Lower lobe of right lung (tissue), 2 donors: Measurements from ENCODE around the gene IFIT2. TPM values are rescaled to one million over a fixed set of nuclear protein-coding genes. Genes with fewer than 3 reads are reported as not detected.
A peak's percentile ranks its signal among the peaks of the same experiment; 100 is the strongest.
"Not testable (repeated sequence)": the region's sequence is repeated elsewhere in the genome, so short reads cannot be mapped to it uniquely, and the experiment has no call there.

Experiments
- ATAC-seq, 2 donors: fragments of 200-7000 bp; cut with Tn5 transposase; one replicate each; pipeline ENCODE4 v1.9.1; 2020 to 2022; ENCODE audit warnings: mild to moderate bottlenecking in 2 of 2, moderate library complexity in 2 of 2
- DNase-seq: peaks from one replicate; pipeline ENCODE4 v3.0.0-alpha.2; 2020
- H3K27ac ChIP-seq: fragments of 200-600 bp; one replicate; pipeline ENCODE4 v1.8.0; 2022
- H3K27me3 ChIP-seq: fragments of 200-600 bp; one replicate; pipeline ENCODE4 v1.8.0; 2022; ENCODE audit warnings: low read depth
- H3K36me3 ChIP-seq: fragments of 200-600 bp; one replicate; pipeline ENCODE4 v1.8.0; 2022; ENCODE audit warnings: mild to moderate bottlenecking
- H3K4me1 ChIP-seq: fragments of 200-600 bp; one replicate; pipeline ENCODE4 v1.8.0; 2022
- H3K4me3 ChIP-seq: fragments of 200-600 bp; one replicate; pipeline ENCODE4 v1.8.0; 2022; ENCODE audit warnings: mild to moderate bottlenecking
- H3K9me3 ChIP-seq: fragments of 200-600 bp; one replicate; pipeline ENCODE4 v1.8.0; 2022
- intact Hi-C: fragments of 100-400 bp; cut with DNase I; formaldehyde crosslinking; loops from one replicate; pipeline ENCODE4 v1.11.0; 2022
- total RNA-seq: library from RNA; stranded (reverse); fragmentation: NEBNext Ultra II Directional; extraction: Animal tissue kit (Norgen Biotek cat#: 25700); gene quantifications from one replicate; pipeline ENCODE4 v1.2.1, GENCODE V29; 2021
- TF ChIP-seq, protein P1 (sequence below): fragments of 200-600 bp; IDR thresholded peaks from one replicate; pipeline ENCODE4 v1.8.0; 2022; ENCODE audit warnings: antibody characterized with exemption, mild to moderate bottlenecking
- donor health status: DM: no; HTN: yes; CAD: no; lungs with severe emphysema.

The IFIT2 gene
- total RNA-seq, 1 donor from 2014 or later = 64.8 TPM

DNA sequence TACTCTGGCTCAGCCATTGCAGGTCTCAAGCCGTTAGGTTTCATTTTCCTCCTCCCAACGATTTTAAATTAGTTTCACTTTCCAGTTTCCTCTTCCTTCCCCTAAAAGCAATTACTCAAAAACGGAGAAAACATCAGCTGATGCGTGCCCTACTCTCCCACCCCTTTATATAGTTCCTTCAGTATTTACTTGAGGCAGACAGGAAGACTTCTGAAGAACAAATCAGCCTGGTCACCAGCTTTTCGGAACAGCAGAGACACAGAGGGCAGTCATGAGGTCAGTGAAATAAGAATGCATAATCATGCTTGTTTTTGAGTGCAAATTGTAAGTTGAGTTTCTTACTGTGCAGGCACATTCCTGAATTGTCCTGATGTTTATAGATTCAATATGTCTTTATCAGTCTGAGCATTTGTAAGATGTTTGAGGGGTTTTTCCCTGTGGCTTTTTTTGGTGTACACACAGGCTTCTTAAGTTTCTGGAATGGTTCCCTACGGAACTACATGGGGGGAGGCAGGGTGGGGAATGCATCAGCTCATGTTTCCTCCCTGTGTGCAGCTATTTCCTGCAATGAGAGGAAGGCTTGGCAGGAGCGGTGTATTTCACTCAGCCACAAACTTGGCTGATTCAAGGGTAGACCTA lies 26.1 kb downstream of the IFIT2 start, which contains the start of gene IFIT3:
Gene IFIT3 (plus strand): TSS at position 195 of the 639 bp plus-strand sequence. CDS start 77 bp downstream, at position 272.
- Histone ChIP-seq H3K4me1 (peaks cover 54% of the 10 kb centered on the region), H3K27me3 (no peaks in the 10 kb centered on the region), H3K4me3 (peak within 1 kb of the TSS; percentile 55), H3K27ac (peak within 1 kb of the TSS; percentile 88), H3K36me3 (no peaks in the 10 kb centered on the region), H3K9me3 (no peaks in the 10 kb centered on the region)
- TF ChIP-seq, protein P1, sequence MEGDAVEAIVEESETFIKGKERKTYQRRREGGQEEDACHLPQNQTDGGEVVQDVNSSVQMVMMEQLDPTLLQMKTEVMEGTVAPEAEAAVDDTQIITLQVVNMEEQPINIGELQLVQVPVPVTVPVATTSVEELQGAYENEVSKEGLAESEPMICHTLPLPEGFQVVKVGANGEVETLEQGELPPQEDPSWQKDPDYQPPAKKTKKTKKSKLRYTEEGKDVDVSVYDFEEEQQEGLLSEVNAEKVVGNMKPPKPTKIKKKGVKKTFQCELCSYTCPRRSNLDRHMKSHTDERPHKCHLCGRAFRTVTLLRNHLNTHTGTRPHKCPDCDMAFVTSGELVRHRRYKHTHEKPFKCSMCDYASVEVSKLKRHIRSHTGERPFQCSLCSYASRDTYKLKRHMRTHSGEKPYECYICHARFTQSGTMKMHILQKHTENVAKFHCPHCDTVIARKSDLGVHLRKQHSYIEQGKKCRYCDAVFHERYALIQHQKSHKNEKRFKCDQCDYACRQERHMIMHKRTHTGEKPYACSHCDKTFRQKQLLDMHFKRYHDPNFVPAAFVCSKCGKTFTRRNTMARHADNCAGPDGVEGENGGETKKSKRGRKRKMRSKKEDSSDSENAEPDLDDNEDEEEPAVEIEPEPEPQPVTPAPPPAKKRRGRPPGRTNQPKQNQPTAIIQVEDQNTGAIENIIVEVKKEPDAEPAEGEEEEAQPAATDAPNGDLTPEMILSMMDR = no peak
- intact Hi-C loops = no loop called here
- ATAC-seq = peak; percentile 86 to 87
- peak; percentile 53 for DNase-seq

DNA sequence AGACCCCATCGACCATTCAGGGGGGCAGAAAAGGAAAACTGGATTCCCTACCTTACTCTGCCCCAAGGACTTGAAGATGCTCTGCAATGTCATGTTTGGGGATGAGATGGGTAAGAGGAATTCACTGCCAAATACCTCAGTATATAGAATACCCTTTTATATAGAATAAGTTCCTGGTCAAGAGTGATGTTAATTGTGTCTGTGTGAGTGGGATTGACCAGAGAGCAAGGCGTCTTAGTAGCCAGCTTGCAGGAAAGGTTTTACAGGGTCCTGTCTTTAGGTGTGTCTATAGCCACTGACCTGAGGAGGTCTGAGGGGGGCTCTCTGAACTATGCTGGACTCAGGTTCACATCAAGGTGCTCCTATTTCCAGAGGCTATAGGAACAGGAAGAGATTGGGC lies 27.3 kb downstream of the IFIT2 start:
- H3K27me3 ChIP-seq = no peaks in the 10 kb centered on the region
- intact Hi-C loops = no loop called here
- TF ChIP-seq, protein P1 = no peak
- H3K4me1 ChIP-seq = peaks cover 66% of the 10 kb centered on the region
- no peak for ATAC-seq
- no peaks in the 10 kb centered on the region for H3K36me3 ChIP-seq
- no peaks in the 10 kb centered on the region for H3K9me3 ChIP-seq
- DNase-seq = no peak
- H3K4me3 ChIP-seq = peak overlapping the region; percentile 55
- H3K27ac ChIP-seq = peak overlapping the region; percentile 88

DNA sequence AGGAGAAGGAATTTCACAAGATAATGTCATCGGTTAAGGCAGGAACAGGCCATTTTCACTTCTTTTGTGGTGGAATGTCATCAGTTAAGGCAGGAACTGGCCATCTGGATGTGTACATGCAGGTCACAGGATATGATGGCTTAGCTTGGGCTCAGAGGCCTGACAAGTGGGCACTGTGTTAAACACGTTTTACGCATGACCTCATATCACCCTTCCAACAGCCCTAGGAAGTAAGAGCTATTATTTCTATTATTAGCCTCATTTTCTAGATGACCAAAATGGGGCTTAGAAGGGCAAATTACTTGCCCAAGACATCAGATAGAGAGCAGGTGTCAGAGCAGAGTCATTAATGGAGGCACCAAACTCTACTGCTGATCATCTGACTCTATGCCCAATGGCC lies 28.2 kb downstream of the IFIT2 start:
- not testable (repeated sequence) for ATAC-seq
- H3K4me1 ChIP-seq = peaks cover 75% of the 10 kb centered on the region

DNA sequence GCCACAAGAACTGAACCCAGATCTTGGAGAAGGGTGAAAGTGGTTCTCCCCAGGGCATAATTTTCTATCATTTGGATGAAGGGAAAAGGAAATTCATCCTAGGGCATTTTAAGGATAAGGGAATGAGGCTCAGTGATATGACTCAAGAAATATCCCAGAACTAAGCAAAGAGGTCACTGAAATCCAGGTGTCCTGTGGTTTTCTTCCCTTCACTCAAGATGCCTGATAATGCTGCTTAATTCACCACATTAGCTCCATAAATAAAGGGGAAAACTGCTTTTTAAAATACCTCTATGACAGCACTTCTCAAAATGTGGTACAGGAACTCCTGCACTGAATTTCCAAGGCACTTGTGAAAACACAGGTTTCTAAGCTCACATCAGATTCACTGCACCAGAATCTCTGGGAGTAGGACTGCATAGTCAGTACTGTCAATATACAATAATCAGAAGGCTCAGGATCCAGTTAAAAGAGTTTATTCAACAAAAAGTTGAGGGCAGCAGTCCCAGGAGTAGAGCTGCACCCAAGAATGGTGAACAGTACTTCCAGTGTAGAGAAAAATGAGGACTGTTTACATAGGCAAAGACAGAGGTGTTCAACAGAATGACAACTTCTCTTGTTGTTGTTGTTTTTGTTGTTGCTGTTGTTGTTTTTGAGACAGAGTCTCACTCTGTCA lies 28.8 kb downstream of the IFIT2 start:
- ATAC-seq = no peak
- intact Hi-C loops = no loop called here
- Histone ChIP-seq H3K4me1 (peaks cover 82% of the 10 kb centered on the region), H3K9me3 (no peaks in the 10 kb centered on the region), H3K27ac (peak overlapping the region; percentile 2), H3K27me3 (no peaks in the 10 kb centered on the region), H3K36me3 (no peaks in the 10 kb centered on the region), H3K4me3 (peak overlapping the region; percentile 55)
- TF ChIP-seq, protein P1 = no peak
- no peak for DNase-seq

More for the DNA sequence above, 28.2 kb downstream of the IFIT2 start:
- Histone ChIP-seq H3K27ac (peak overlapping the region; percentile 25), H3K4me3 (peak overlapping the region; percentile 55)
- H3K9me3 ChIP-seq, H3K36me3 ChIP-seq, H3K27me3 ChIP-seq, DNase-seq, intact Hi-C loops: not testable (repeated sequence)

DNA sequence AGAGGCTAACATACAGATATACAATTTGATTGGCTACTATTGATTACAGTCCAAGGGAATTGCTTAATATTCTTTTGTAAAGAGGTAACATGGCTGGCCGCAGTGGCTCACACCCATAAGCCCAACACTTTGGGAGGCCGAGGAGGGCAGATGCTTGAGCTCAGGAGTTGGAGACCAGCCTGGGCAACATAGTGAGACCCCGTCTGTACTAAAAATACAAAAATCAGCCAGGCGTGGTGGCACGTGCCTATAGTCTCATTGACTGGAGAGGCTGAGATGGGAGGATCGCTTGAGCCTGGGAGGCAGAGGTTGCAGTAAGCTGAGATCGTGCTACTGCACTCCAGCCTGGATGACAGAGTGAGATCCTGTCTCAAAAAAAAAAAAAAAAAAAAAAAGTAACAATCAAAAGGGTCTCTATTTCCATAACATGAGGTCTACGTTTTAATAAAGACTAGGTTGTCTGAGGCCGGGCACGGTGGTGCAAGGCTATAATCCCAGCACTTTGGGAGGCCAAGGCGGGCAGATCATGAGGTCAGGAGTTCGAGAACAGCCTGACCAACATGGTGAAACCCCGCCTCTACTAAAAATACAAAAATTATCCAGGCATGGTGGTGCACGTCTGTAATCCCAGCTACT lies 29.8 kb downstream of the IFIT2 start:
- DNase-seq, H3K9me3 ChIP-seq, H3K36me3 ChIP-seq, H3K27me3 ChIP-seq, intact Hi-C loops, ATAC-seq: not testable (repeated sequence)
- Histone ChIP-seq H3K4me1 (peaks cover 85% of the 10 kb centered on the region), H3K4me3 (peak overlapping the region; percentile 55), H3K27ac (peak overlapping the region; percentile 85)

DNA sequence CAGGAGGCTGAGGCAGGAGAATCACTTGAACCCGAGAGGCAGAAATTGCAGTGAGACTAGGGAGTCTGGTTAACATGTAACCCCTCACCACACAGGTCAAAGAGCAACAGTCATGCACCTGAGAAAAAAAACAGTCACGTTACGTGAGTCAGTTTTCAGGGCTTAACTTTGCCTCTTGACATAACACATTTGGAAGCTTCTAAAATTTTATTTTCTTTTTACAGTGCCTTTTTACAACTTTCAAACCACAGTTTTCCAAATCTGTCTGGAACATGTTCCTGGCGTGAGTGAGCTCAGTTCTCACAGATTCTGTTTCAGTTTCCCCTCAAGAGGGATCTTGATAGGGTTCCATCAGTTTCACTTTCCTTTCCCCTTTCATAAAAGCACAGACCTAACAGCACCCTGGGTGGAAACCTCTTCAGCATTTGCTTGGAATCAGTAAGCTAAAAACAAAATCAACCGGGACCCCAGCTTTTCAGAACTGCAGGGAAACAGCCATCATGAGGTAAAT lies 30.3 kb downstream of the IFIT2 start:
- H3K4me1 ChIP-seq = peaks cover 84% of the 10 kb centered on the region
- no peaks in the 10 kb centered on the region for H3K9me3 ChIP-seq
- DNase-seq = no peak
- intact Hi-C loops = no loop called here
- TF ChIP-seq, protein P1 = no peak
- peak overlapping the region; percentile 85 for H3K27ac ChIP-seq
- peak; percentile 78 to 88 for ATAC-seq
- no peaks in the 10 kb centered on the region for H3K27me3 ChIP-seq
- peaks cover 3% of the 10 kb centered on the region for H3K36me3 ChIP-seq
- H3K4me3 ChIP-seq = peak overlapping the region; percentile 55
